Dedifferentiated amniotic fluid mesenchymal stem cell (primary cell): ENCODE results near the gene SUGCT.
"Not testable (repeated sequence)": the region's sequence is repeated elsewhere in the genome, so short reads cannot be mapped to it uniquely, and the experiment has no call there.

ENCODE experiments used
- DNase-seq: peaks from one replicate; pipeline ENCODE4 v3.0.0-alpha.2; 2016; ENCODE audit errors: extremely low spot score

SUGCT gene

GRCh38 chr7:40403703-40404476 is 269.1 kb downstream of the SUGCT start:
- peak; percentile 54 for DNase-seq

DNA sequence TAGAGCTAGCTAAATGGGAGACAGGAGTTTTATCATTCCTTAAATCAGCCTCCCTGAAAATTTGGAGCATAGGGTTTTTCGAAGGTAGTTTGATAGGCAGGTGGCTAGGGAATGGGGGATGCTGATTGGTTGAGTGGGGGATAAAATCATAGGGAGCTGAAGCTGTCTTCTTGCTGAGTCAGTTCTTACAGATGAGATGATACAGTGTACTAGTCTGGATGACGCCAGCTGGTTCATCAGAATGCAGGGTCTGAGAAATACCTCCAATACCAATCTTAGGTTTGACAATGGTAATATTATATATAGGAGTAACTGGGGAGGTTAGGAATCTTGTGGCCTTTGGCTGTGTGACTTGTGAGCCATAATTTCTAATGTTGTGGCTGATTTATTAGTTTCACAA is 271.2 kb downstream of the SUGCT start:
- no peak for DNase-seq

DNA sequence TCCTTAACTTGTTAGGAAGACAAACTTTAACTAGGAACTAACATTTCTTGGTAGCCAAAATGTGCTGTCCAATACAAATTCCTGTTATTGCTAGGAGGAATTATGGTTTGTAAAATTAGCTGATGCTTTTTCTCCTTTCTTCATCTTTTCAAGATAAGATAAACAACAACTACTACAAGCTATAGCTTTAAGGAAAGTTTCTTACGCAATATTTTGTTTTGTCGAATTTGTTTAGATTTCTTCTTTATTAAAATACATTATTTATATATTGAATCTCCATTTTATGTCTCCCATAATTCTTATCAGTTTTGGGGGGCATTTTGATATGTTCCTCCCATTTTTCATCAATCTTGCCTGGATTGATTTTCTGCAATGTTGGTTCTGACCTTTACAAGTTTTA is 277.5 kb downstream of the SUGCT start:
- no peak for DNase-seq

GRCh38 chr7:40414704-40415103 is 279.9 kb downstream of the SUGCT start:
- not testable (repeated sequence) for DNase-seq

GRCh38 chr7:40418448-40418847 is 283.6 kb downstream of the SUGCT start:
- no peak for DNase-seq

DNA sequence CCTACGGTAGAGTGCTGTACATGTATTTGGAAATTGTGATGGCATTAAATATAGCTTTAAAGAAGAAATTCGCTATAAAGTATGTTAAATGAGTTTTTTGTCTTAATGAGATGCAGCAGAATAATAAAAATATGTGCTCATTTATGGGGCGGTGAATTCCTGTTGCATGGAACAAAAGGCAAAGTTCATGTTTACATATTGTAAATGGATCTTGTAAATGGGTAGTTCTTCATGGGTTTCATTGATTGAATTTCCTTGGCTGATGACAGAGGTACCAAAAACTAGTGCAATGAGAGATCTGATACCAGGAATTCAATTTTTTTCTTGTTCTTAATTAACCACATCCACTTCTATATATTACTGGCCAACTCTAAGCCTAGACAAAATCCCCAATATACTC is 284.2 kb downstream of the SUGCT start:
- DNase-seq = no peak

GRCh38 chr7:40419806-40420205 is 285.0 kb downstream of the SUGCT start:
- no peak for DNase-seq

DNA sequence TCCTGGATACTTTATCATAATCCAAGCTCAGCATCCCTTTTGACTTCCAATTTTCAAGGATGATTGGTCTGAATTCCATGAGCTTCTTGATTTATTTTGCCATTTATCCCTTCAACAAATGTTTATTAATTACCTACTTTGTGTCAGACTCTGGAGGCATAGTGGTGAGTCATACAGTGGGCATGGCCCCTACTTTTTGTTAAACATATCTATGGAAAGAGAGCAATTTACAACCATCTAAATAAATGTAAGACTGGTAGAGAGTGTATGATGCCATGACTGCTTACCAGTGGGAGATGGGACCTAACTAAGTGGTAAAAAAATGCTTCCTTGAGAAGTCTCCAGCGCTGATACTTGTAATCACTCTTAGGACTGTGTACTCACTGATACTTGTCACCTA is 286.6 kb downstream of the SUGCT start:
- DNase-seq = no peak

DNA sequence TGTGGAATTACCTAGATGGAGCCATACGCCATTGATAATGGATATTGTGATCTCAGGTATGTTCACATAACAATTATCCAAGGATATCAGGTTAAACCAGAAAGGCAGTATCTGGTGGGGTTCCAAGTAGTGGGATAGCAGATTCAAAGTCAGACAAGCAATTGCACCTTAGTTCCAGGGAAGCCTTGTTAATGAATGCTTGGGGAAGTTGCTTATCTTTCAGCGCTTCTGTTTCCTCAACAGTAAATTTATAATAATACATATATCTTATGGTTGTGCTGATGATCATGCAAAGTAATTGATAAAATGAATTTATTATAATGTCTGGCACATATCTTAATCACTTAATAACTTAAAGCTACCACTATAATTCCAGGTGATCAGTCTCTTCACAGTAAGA is 290.9 kb downstream of the SUGCT start:
- DNase-seq = no peak

GRCh38 chr7:40428421-40428820 is 293.6 kb downstream of the SUGCT start:
- DNase-seq = no peak

DNA sequence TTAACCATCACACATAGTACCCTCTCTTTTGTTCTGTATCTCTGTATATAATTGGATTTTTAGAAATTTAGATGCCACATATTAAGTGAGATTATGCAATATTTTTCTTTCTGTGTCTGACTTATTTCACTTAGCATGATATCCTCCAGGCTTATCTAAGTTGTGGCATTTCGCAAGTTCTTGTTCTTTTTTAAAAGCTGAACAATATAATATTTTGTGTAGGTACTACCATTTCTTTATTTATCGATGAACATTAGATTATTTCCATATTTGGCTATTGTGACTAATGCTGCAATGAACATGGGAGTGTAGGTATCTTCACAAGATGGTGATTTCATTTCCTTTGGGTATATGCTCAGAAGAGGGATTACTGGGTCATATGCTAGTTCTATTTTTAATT is 295.0 kb downstream of the SUGCT start:
- DNase-seq = no peak

DNA sequence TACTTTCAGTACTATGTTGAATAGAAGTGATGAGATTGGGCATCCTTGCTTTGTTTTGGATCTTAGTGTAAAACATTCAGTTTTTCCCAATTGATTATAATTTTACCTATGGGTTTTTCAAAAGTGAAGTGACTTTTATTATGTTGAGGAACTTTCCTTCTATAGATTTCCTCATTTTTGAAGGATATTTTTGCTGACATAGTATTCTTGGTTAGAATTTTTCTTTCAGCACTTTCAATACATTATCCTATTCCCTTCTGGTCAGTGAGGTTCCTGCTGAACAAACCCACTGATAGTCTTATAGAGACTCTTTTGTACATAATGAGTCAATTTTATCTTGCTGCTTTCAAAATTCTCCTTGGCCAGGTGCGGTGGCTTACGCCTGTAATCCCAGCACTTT is 297.2 kb downstream of the SUGCT start:
- no peak for DNase-seq

DNA sequence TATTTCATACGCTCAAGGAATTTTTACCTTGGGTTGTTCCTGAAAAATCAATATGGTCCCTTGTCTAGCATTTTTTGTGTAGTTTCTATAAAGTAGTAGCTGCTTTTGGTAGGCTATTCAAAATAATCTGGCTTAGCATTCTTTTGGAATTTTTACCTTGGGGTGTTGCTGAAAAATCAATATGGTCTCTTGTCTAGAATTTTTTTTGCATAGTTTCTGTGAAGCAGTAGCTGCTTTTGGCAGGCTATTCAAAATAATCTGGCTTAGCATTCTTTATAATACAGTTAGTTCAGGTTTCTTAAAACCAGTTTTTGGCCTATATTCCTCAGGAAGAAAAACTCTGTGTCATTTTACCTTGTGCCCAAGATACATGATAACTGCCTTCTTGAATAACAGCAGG is 301.9 kb downstream of the SUGCT start:
- no peak for DNase-seq

- peak; percentile 93 for DNase-seq
Observed at GRCh38 chr7:40437498-40437897, 302.7 kb downstream of the SUGCT start.

GRCh38 chr7:40437936-40438634 is 303.3 kb downstream of the SUGCT start:
- DNase-seq = no peak

DNA sequence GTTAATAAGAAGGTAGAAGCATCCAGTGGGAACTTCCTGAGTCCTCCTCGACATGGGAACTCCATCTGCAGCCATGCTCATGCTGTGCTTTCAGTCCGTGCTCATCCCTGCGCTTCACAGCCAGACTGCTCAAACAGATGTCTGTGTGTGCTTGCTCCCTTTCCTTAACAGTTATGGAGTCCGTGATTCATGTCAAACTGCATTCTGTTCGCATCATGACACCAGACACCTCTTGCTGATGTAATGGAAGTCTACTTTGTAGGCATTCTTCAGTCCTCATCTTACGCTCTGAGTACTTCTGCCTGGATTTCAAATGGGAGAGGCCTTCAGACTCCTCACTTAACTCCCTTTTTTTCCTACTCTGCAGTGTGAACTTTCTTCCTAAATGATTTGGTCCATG is 304.9 kb downstream of the SUGCT start:
- no peak for DNase-seq

- no peak for DNase-seq
Observed at GRCh38 chr7:40447345-40447744, 312.5 kb downstream of the SUGCT start.

DNA sequence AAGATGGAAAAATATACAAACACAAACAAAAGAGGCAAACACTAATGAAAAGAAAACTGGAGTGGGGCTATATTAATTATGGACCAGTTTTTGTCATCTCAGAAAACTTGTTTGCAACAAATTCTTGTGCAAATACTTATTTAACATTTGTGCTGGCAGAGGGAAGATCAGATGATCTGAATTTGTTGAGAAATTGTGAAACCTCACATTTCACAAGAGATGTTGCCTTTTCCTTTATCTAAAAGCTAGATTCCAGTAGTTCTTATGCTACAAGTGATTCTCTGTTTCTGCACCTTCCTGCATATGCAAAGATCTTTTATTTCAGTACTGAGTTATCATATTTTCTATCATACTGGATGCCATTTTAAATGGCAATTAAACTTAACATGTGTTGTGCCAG is 320.7 kb downstream of the SUGCT start:
- DNase-seq = no peak

GRCh38 chr7:40457776-40458480 is 323.1 kb downstream of the SUGCT start:
- no peak for DNase-seq

GRCh38 chr7:40463446-40463845 is 328.6 kb downstream of the SUGCT start:
- DNase-seq = no peak

DNA sequence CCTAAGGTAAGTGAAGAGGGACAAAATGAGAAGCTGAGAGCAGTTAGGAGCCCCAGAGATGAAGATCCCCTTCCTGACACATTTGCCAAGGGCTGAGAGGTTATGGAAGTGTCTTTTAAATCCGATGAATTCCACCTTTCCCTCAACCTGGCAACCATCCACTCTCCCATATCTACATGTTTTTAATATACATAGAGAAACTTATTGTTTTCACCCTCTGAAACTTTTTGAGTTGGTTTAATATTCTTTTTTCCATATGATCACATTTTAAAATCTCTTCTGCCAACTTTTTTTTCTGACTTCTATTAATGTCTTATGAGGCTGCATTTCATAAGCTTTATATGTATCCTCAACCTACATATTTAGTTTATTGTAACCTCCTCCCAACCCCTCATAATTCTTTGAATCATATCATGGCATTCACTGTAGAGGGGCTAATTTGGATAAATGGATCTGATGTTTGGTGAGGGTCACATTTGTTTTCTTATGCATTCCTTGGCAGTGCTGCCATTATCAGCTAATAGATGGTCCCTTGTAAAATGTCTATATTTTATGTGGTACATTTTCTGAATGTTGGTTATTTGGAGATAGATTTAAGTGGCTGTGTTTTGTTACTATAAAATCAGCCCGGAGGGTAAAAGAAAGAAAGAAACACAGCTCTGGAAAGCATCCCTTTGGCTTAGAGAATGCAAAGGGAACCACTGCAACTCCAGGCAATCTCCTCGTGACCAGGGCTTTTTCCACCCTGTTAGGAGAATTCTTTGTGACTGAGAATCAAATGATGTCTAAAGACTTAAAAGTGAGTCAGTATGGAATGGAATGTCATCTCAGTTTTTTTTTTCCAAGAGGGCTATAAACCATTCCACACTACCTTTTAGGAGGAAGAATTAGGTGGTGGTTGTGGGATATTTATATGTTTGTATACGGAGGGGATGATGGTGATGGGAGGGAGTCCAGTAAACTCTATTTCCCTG is 334.4 kb downstream of the SUGCT start:
- DNase-seq = peak; percentile 96
